ENCODE measurements around the gene ALG5.

- TF ChIP-seq, protein P1, sequence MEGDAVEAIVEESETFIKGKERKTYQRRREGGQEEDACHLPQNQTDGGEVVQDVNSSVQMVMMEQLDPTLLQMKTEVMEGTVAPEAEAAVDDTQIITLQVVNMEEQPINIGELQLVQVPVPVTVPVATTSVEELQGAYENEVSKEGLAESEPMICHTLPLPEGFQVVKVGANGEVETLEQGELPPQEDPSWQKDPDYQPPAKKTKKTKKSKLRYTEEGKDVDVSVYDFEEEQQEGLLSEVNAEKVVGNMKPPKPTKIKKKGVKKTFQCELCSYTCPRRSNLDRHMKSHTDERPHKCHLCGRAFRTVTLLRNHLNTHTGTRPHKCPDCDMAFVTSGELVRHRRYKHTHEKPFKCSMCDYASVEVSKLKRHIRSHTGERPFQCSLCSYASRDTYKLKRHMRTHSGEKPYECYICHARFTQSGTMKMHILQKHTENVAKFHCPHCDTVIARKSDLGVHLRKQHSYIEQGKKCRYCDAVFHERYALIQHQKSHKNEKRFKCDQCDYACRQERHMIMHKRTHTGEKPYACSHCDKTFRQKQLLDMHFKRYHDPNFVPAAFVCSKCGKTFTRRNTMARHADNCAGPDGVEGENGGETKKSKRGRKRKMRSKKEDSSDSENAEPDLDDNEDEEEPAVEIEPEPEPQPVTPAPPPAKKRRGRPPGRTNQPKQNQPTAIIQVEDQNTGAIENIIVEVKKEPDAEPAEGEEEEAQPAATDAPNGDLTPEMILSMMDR (IDR thresholded peaks at IDR 0.05): no peak
- TF ChIP-seq POLR2A (IDR thresholded peaks at IDR 0.05): no peak
These were observed 32.7 kb downstream of the ALG5 start for GRCh38 chr13:36966404-36966803.
